Astrocyte (in vitro differentiated cells and primary cell): ENCODE data around the gene ATP6V0E1. TPM values are rescaled to one million over a fixed set of nuclear protein-coding genes. Genes with fewer than 3 reads are reported as not detected.

Experiments
- DNase-seq: peaks from one replicate; pipeline ENCODE4 v3.0.0-alpha.2; 2010; ENCODE audit warnings: low read depth
- FAIRE-seq: peaks from 2 replicates; lab custom pipeline; 2011; peaks lifted over from hg19 to GRCh38; lab: Jason Lieb, UNC
- H2AFZ ChIP-seq: 2 replicates; pipeline ENCODE4 v1.6.0; 2012; ENCODE audit warnings: low read depth, low read length, inconsistent platforms
- H3K27ac ChIP-seq: 2 replicates; pipeline ENCODE4 v1.5.1; 2011; ENCODE audit warnings: low read depth, low read length, inconsistent platforms
- H3K27me3 ChIP-seq: 2 replicates; pipeline ENCODE4 v1.6.0; 2011; ENCODE audit warnings: low read length, inconsistent platforms; ENCODE audit not compliant: insufficient read depth
- H3K36me3 ChIP-seq: 2 replicates; pipeline ENCODE4 v1.5.1; 2011; ENCODE audit warnings: low read length, inconsistent platforms; ENCODE audit not compliant: insufficient read depth
- H3K4me1 ChIP-seq: 2 replicates; pipeline ENCODE4 v1.5.1; 2011; ENCODE audit warnings: low read length, inconsistent platforms; ENCODE audit not compliant: insufficient read depth
- H3K4me2 ChIP-seq: 2 replicates; pipeline ENCODE4 v1.6.0; 2012; ENCODE audit warnings: low read length, inconsistent platforms
- H3K4me3 ChIP-seq: 2 replicates; pipeline ENCODE4 v1.5.1; 2011; ENCODE audit warnings: low read depth, mild to moderate bottlenecking, low read length, inconsistent platforms; ENCODE audit not compliant: insufficient read depth
- H3K79me2 ChIP-seq: 2 replicates; pipeline ENCODE4 v1.6.0; 2012; ENCODE audit warnings: mild to moderate bottlenecking, low read length, inconsistent platforms; ENCODE audit not compliant: insufficient read depth
- H3K9ac ChIP-seq: 2 replicates; pipeline ENCODE4 v1.6.0; 2012; ENCODE audit warnings: mild to moderate bottlenecking, low read length, inconsistent platforms
- H3K9me3 ChIP-seq: 2 replicates; pipeline ENCODE4 v1.5.1; 2012; ENCODE audit warnings: low read depth, mild to moderate bottlenecking, low read length, inconsistent platforms; ENCODE audit not compliant: insufficient read depth
- H4K20me1 ChIP-seq: 2 replicates; pipeline ENCODE4 v1.6.0; 2012; ENCODE audit warnings: low read length, inconsistent platforms; ENCODE audit not compliant: insufficient read depth
- H3K27ac Mint-ChIP-seq: one replicate; pipeline ENCODE4 v1.8.0; 2021; ENCODE audit warnings: mild to moderate bottlenecking, mixed read lengths; ENCODE audit not compliant: unreplicated experiment
- H3K27me3 Mint-ChIP-seq: one replicate; pipeline ENCODE4 v1.8.0; 2021; ENCODE audit warnings: low read depth, mixed read lengths; ENCODE audit not compliant: unreplicated experiment
- H3K36me3 Mint-ChIP-seq: one replicate; pipeline ENCODE4 v1.8.0; 2021; ENCODE audit warnings: low read depth, mixed read lengths; ENCODE audit not compliant: unreplicated experiment
- H3K4me1 Mint-ChIP-seq: one replicate; pipeline ENCODE4 v1.8.0; 2021; ENCODE audit warnings: low read depth, mixed read lengths; ENCODE audit not compliant: unreplicated experiment
- H3K4me3 Mint-ChIP-seq: one replicate; pipeline ENCODE4 v1.8.0; 2021; ENCODE audit warnings: mild to moderate bottlenecking, moderate library complexity, mixed read lengths; ENCODE audit not compliant: unreplicated experiment
- H3K9me3 Mint-ChIP-seq: one replicate; pipeline ENCODE4 v1.8.0; 2021; ENCODE audit warnings: mild to moderate bottlenecking, mixed read lengths; ENCODE audit not compliant: unreplicated experiment
- EZH2 ChIP-seq: IDR thresholded peaks from 2 replicates; pipeline ENCODE4 v1.6.1; 2012; ENCODE audit warnings: mild to moderate bottlenecking, low read length, inconsistent platforms; ENCODE audit not compliant: insufficient read depth
- total RNA-seq: library from RNA; stranded (reverse); gene quantifications from 2 replicates; pipeline ENCODE4 v1.2.1, GENCODE V29; 2021
- TF ChIP-seq, protein P1 (sequence below): IDR thresholded peaks from 2 replicates; pipeline ENCODE4 v1.5.1; 2011; ENCODE audit warnings: low read depth, mild to moderate bottlenecking, inconsistent platforms, low read length, moderate library complexity; ENCODE audit not compliant: insufficient read depth

ATP6V0E1 gene
- total RNA-seq, 1 donor from 2014 or later = 327 TPM

DNA sequence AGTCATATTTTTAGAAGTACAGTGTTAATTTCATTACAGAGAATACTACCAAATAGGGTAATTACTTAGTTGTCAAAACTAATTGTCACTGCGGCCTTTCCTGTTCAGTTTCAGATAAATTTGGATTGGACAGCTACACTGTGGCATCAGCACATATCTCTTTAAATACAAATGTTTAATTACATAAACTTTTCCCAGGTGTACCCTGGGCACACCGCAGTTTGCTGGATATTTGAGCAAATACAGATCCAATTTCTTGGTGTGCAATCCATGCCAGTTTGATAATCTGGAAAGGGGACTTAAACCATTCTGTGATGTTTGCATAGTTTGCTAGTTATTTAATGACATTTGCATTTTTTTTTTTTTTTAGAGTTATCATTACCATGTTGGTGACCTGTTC is 10.8 kb downstream of the ATP6V0E1 start:
- no peak for TF ChIP-seq EZH2
- TF ChIP-seq, protein P1, sequence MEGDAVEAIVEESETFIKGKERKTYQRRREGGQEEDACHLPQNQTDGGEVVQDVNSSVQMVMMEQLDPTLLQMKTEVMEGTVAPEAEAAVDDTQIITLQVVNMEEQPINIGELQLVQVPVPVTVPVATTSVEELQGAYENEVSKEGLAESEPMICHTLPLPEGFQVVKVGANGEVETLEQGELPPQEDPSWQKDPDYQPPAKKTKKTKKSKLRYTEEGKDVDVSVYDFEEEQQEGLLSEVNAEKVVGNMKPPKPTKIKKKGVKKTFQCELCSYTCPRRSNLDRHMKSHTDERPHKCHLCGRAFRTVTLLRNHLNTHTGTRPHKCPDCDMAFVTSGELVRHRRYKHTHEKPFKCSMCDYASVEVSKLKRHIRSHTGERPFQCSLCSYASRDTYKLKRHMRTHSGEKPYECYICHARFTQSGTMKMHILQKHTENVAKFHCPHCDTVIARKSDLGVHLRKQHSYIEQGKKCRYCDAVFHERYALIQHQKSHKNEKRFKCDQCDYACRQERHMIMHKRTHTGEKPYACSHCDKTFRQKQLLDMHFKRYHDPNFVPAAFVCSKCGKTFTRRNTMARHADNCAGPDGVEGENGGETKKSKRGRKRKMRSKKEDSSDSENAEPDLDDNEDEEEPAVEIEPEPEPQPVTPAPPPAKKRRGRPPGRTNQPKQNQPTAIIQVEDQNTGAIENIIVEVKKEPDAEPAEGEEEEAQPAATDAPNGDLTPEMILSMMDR = no peak
- Mint-ChIP-seq H3K36me3 (peaks cover 12% of the 10 kb centered on the region), H3K9me3 (no peaks in the 10 kb centered on the region), H3K4me1 (peaks cover 2% of the 10 kb centered on the region), H3K4me3 (no peak overlapping the region), H3K27me3 (no peaks in the 10 kb centered on the region), H3K27ac (no peak overlapping the region)
- no peaks in the 10 kb centered on the region for H3K27me3 ChIP-seq
- H3K36me3 ChIP-seq = peaks cover 16% of the 10 kb centered on the region
- H3K27ac ChIP-seq = no peak overlapping the region
- FAIRE-seq (no peak), DNase-seq (no peak)
- H3K4me1 ChIP-seq = no peaks in the 10 kb centered on the region
- no peak overlapping the region for H3K9ac ChIP-seq
- no peak overlapping the region for H3K4me3 ChIP-seq
- H2AFZ ChIP-seq = no peak overlapping the region
- H4K20me1 ChIP-seq = peaks cover 47% of the 10 kb centered on the region
- H3K9me3 ChIP-seq = no peaks in the 10 kb centered on the region
- H3K79me2 ChIP-seq = peaks cover 69% of the 10 kb centered on the region
- H3K4me2 ChIP-seq = no peak overlapping the region

DNA sequence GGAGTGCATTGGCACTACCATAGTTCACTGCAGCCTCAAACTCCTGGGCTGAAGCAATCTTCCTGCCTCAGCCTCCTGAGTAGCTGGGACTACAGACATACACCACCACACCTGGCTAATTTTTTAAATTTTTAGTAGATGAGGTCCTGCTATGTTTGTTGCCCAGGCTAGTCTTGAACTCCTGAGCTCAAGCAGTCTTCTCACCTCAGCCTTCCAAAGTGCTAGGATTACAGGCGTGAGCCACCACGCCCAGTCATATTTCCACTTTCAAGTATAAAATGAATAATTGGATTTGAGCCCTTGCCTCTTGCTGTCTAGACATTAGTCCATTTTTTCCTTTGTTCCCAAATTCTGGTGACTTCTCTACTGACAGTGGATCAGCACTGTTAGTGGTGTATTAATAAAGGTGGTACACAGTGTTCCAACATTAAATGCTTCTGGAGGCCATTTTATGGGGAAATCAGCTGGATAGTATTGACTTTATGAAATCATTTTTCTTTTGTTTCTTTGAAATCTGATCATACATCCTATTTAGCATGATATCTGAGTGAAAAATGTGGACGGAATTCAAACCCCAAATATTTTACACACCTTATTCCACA is 15.9 kb downstream of the ATP6V0E1 start:
- no peak overlapping the region for H3K27ac ChIP-seq
- H3K36me3 ChIP-seq = peaks cover 14% of the 10 kb centered on the region
- no peak for FAIRE-seq
- no peak overlapping the region for H3K27ac Mint-ChIP-seq
- no peaks in the 10 kb centered on the region for H3K27me3 ChIP-seq
- peaks cover 63% of the 10 kb centered on the region for H4K20me1 ChIP-seq
- no peak overlapping the region for H3K4me3 Mint-ChIP-seq
- peaks cover 77% of the 10 kb centered on the region for H3K79me2 ChIP-seq
- H3K36me3 Mint-ChIP-seq = peaks cover 5% of the 10 kb centered on the region
- peaks cover 11% of the 10 kb centered on the region for H3K4me1 Mint-ChIP-seq
- H3K9me3 ChIP-seq = no peaks in the 10 kb centered on the region
- DNase-seq = no peak
- no peaks in the 10 kb centered on the region for H3K9me3 Mint-ChIP-seq
- H3K4me3 ChIP-seq = no peak overlapping the region
- no peak overlapping the region for H3K4me2 ChIP-seq
- H3K4me1 ChIP-seq = no peaks in the 10 kb centered on the region
- H2AFZ ChIP-seq = no peak overlapping the region
- TF ChIP-seq, protein P1 = no peak
- no peak for TF ChIP-seq EZH2
- no peak overlapping the region for H3K9ac ChIP-seq
- no peaks in the 10 kb centered on the region for H3K27me3 Mint-ChIP-seq

DNA sequence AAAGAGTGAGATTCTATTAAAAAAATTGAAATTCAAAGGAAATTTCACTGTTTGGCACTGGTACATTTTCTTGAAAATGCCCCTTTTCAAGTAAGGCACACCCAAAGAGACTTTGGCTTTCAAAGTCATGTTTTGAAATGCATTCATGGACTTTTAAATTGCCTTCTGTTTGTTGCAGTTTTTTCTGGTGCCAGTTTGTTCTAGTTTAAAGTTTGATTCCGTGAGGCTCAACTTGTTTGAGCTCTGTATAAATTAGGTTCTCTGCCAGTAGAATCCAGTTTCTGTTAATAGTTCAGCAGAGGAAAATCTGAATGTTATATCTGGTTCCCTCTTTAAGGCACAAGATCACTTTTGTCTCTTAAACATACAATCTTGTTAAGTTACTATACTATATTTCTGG is 16.4 kb downstream of the ATP6V0E1 start:
- no peak overlapping the region for H3K4me3 Mint-ChIP-seq
- H3K9me3 Mint-ChIP-seq = no peaks in the 10 kb centered on the region
- no peaks in the 10 kb centered on the region for H3K27me3 ChIP-seq
- H3K4me2 ChIP-seq = no peak overlapping the region
- peaks cover 12% of the 10 kb centered on the region for H3K36me3 ChIP-seq
- H3K9ac ChIP-seq = no peak overlapping the region
- no peaks in the 10 kb centered on the region for H3K9me3 ChIP-seq
- no peak overlapping the region for H3K27ac Mint-ChIP-seq
- no peaks in the 10 kb centered on the region for H3K27me3 Mint-ChIP-seq
- no peaks in the 10 kb centered on the region for H3K4me1 ChIP-seq
- TF ChIP-seq EZH2 = no peak
- TF ChIP-seq, protein P1 = no peak
- peaks cover 5% of the 10 kb centered on the region for H3K36me3 Mint-ChIP-seq
- no peak for FAIRE-seq
- H4K20me1 ChIP-seq = peaks cover 64% of the 10 kb centered on the region
- H3K79me2 ChIP-seq = peaks cover 79% of the 10 kb centered on the region
- no peak for DNase-seq
- H3K27ac ChIP-seq = no peak overlapping the region
- H3K4me3 ChIP-seq = no peak overlapping the region
- H3K4me1 Mint-ChIP-seq = peaks cover 11% of the 10 kb centered on the region
- no peak overlapping the region for H2AFZ ChIP-seq
